ENCODE results near the gene INPP4A. TPM values are rescaled to one million over a fixed set of nuclear protein-coding genes. Genes with fewer than 3 reads are reported as not detected.

INPP4A gene
- polyA plus RNA-seq, 1 donor (not counting 4 experiments of a cell fraction or from before 2014, with no cell fraction given): 10.7 TPM

- Histone ChIP-seq H3K9ac (ENCODE audit: control insufficient read depth, extremely low read depth, insufficient read depth, low read length) (no peak overlapping the region), H3K9me1 (ENCODE audit: control insufficient read depth, extremely low read depth, insufficient read depth, low read length) (no peaks in the 10 kb centered on the region), H3K9me3 (ENCODE audit: control insufficient read depth, low read depth, low read length) (no peaks in the 10 kb centered on the region), H3K27ac (ENCODE audit: control insufficient read depth, insufficient read depth, low read length) (no peak overlapping the region), H2AFZ (ENCODE audit: control insufficient read depth, low read length) (no peak overlapping the region), H3K4me3 (ENCODE audit: control insufficient read depth in 2 of 3, extremely low read depth in 1 of 3, insufficient read depth in 2 of 3, low read depth in 1 of 3, low read length in 3 of 3) (no peak overlapping the region), H3K79me2 (ENCODE audit: control insufficient read depth, insufficient read depth, low read length) (no peaks in the 10 kb centered on the region), H3K4me2 (ENCODE audit: control insufficient read depth, extremely low read depth, insufficient read depth, low read depth, low read length) (no peak overlapping the region), H3K36me3 (ENCODE audit: control insufficient read depth in 2 of 2, extremely low read depth in 1 of 2, insufficient read depth in 2 of 2, low read length in 2 of 2) (no peaks in the 10 kb centered on the region), H3K4me1 (ENCODE audit: control insufficient read depth, extremely low read depth, insufficient read depth, low read length) (peaks cover 4% of the 10 kb centered on the region), H3K27me3 (ENCODE audit: control insufficient read depth, extremely low read depth, insufficient read depth, low read length) (no peaks in the 10 kb centered on the region), H4K20me1 (ENCODE audit: control insufficient read depth, extremely low read depth, insufficient read depth, low read length) (no peaks in the 10 kb centered on the region)
- FAIRE-seq (no peak), DNase-seq (ENCODE audit: low read depth, low spot score) (no peak)
- TF ChIP-seq, protein P1, sequence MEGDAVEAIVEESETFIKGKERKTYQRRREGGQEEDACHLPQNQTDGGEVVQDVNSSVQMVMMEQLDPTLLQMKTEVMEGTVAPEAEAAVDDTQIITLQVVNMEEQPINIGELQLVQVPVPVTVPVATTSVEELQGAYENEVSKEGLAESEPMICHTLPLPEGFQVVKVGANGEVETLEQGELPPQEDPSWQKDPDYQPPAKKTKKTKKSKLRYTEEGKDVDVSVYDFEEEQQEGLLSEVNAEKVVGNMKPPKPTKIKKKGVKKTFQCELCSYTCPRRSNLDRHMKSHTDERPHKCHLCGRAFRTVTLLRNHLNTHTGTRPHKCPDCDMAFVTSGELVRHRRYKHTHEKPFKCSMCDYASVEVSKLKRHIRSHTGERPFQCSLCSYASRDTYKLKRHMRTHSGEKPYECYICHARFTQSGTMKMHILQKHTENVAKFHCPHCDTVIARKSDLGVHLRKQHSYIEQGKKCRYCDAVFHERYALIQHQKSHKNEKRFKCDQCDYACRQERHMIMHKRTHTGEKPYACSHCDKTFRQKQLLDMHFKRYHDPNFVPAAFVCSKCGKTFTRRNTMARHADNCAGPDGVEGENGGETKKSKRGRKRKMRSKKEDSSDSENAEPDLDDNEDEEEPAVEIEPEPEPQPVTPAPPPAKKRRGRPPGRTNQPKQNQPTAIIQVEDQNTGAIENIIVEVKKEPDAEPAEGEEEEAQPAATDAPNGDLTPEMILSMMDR (optimal IDR thresholded peaks at IDR 0.05 in 1 of 3, IDR thresholded peaks at IDR 0.05 in 1 of 3, conservative IDR thresholded peaks at IDR 0.05 in 1 of 3; ENCODE audit: extremely low read depth in 1 of 3, insufficient read depth in 2 of 3, low read length in 3 of 3): no peak
- no peak for TF ChIP-seq EZH2 (IDR thresholded peaks at IDR 0.05; ENCODE audit: low read length)
- dilution Hi-C loops (cut with MboI; ENCODE audit: extremely low pct_ligation_motif_present, low sequenced_read_pairs): no loop called here
These were observed 57.2 kb downstream of the INPP4A start for GRCh38 chr2:98501876-98502275.

- no peaks in the 10 kb centered on the region for H3K9me1 ChIP-seq (ENCODE audit: control insufficient read depth, extremely low read depth, insufficient read depth, low read length)
- H3K36me3 ChIP-seq (ENCODE audit: control insufficient read depth in 2 of 2, extremely low read depth in 1 of 2, insufficient read depth in 2 of 2, low read length in 2 of 2): no peaks in the 10 kb centered on the region
- TF ChIP-seq EZH2 (IDR thresholded peaks at IDR 0.05; ENCODE audit: low read length): no peak
- TF ChIP-seq, protein P1 (optimal IDR thresholded peaks at IDR 0.05 in 1 of 3, IDR thresholded peaks at IDR 0.05 in 1 of 3, conservative IDR thresholded peaks at IDR 0.05 in 1 of 3; ENCODE audit: extremely low read depth in 1 of 3, insufficient read depth in 2 of 3, low read length in 3 of 3): no peak
- DNase-seq (ENCODE audit: low read depth, low spot score) (no peak), FAIRE-seq (no peak)
- no peak overlapping the region for H3K4me3 ChIP-seq (ENCODE audit: control insufficient read depth in 2 of 3, extremely low read depth in 1 of 3, insufficient read depth in 2 of 3, low read depth in 1 of 3, low read length in 3 of 3)
- H3K27ac ChIP-seq (ENCODE audit: control insufficient read depth, insufficient read depth, low read length): no peak overlapping the region
- H3K79me2 ChIP-seq (ENCODE audit: control insufficient read depth, insufficient read depth, low read length): no peaks in the 10 kb centered on the region
- no peaks in the 10 kb centered on the region for H3K9me3 ChIP-seq (ENCODE audit: control insufficient read depth, low read depth, low read length)
- no peak overlapping the region for H3K9ac ChIP-seq (ENCODE audit: control insufficient read depth, extremely low read depth, insufficient read depth, low read length)
- no peak overlapping the region for H3K4me2 ChIP-seq (ENCODE audit: control insufficient read depth, extremely low read depth, insufficient read depth, low read depth, low read length)
- no peaks in the 10 kb centered on the region for H3K27me3 ChIP-seq (ENCODE audit: control insufficient read depth, extremely low read depth, insufficient read depth, low read length)
- H4K20me1 ChIP-seq (ENCODE audit: control insufficient read depth, extremely low read depth, insufficient read depth, low read length): no peaks in the 10 kb centered on the region
- H2AFZ ChIP-seq (ENCODE audit: control insufficient read depth, low read length): no peak overlapping the region
- H3K4me1 ChIP-seq (ENCODE audit: control insufficient read depth, extremely low read depth, insufficient read depth, low read length): peaks cover 4% of the 10 kb centered on the region
- dilution Hi-C loops (cut with MboI; ENCODE audit: extremely low pct_ligation_motif_present, low sequenced_read_pairs): no loop called here
These were observed 58.1 kb downstream of the INPP4A start for GRCh38 chr2:98502556-98503335.
